HG03457 (cell line): ENCODE data around the gene IL1B.
"Not testable (repeated sequence)": the region's sequence is repeated elsewhere in the genome, so short reads cannot be mapped to it uniquely, and the experiment has no call there.

Experiments
- ATAC-seq: cut with Tn5 transposase; IDR thresholded peaks from one replicate; pipeline ENCODE4 v1.9.1; 2021; ENCODE audit warnings: moderate number of reproducible peaks; ENCODE audit not compliant: unreplicated experiment

IL1B gene

DNA sequence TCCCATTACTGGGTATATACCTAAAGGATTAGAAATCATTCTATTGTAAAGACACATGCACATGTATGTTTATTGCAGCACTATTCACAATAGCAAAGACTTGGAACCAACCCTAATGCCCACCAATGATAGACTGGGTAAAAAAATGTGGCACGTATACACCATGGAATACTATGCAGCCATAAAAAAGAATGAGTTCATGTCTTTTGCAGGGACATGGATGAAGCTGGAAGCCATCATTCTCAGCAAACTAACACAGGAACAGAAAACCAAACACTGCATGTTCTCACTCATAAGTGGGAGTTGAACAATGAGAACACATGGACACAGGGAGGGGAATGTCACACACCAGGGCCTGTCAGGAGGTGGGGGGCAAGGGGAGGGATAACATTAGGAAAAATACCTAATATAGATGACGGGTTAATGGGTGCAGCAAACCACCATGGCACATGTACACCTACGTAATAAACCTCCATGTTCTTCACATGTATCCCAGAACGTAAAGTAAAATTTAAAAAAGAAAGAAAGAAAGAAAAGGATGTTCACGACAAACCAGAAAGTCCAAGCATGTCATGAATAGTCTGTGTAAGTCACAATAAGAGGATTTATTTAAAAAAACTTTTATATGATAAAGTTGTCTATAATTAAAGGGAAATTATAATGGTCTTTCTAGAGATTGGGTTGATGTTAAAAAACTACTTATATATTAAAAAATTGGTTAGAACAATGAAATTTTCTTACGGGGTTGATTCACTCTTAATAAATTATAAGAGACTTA lies 23.0 kb upstream of the IL1B start:
- ATAC-seq, result not testable (repeated sequence)

DNA sequence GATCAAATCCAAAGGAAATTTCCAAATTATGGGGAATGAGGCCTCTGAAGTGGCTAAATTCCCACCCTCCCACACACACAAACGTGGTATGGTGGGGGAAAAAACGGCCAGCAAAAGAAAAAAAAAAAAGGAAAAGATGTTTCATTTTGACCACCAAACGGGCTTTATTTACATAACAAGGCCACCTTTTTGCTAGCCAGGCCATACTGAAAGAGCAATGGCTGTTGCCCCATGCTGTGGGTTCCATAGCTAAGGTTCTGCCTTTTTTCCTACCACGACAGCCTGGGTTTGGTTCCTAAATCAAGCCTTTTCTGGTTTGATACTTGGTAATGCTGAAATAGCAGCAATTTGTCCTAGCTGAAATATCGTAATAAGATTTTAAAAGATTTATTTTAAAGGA lies 14.0 kb upstream of the IL1B start:
- ATAC-seq, result no peak

DNA sequence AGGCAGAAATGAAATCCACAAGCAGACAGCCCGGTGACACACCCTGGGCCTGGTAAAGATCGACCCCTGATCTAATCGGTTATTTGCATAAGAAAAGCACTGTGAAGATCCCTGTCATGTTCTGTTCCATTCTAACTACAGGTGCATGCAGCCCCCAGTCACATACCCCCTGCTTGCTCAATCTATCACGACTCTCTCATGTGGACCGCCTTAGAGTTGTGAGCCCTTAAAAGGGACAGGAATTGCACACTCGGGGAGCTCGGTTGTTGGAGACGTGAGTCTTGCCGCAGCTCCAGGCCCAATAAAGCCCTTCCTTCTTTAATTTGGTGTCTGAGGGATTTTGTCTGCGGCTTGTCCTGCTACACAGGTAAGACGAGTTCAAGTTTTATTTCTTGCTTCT lies 13.4 kb upstream of the IL1B start:
- ATAC-seq, result no peak

DNA sequence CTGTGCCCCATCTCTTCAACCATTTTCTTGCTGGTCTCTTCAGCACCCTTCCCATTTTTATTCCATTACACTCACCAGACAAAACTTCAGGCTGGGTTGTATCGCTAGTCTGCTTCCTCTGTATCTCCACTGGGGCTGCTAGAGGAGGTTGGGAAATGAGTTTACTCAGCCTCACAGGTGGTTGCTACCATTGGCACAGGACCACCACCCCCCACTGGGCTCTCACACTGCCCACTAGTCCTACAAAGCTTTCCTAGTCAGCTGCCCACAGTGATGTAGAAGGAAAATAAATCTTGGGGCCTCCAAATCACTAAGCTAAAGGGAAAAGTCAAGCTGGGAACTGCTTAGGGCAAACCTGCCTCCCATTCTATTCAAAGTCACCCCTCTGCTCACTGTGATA lies 12.3 kb upstream of the IL1B start:
- no peak for ATAC-seq

DNA sequence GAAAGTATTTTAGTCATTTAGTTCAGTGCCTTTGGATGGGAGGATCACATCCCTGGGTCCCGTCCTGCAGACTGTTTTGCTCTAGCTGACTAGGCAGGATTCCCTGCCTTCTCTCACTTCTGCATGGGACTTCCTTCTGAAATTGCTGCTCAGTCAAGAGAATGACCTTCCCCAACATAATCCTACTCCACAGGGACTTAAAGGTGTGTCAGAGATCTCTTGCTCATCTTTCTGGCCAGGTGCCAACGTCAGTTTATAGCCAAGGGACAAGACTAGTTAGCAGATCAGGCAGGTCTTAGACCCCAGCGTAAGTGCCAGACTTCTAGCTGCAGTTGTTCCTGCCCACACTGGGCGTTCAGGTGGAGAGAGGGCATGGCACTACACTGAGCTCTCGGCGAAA lies 9.5 kb upstream of the IL1B start:
- ATAC-seq, result no peak

DNA sequence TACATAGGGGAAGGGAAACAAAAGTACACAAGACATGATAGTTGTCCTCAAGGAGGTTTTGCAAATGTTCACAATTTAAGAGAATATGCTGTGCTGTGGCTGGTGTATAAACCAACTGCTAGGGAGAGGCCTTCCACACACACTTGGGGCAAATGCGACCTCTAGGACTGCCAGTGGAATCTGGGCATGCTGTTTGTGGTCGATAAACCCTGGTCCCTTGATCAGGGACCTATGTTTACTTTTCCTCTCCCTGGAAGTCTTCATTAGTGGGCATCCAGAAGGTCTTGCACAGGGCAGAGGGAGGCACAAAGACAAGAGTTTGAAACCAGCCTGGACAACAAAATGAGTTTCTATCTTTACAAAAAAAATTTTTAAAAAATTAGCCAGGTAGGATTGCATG lies 7.3 kb upstream of the IL1B start:
- no peak for ATAC-seq

DNA sequence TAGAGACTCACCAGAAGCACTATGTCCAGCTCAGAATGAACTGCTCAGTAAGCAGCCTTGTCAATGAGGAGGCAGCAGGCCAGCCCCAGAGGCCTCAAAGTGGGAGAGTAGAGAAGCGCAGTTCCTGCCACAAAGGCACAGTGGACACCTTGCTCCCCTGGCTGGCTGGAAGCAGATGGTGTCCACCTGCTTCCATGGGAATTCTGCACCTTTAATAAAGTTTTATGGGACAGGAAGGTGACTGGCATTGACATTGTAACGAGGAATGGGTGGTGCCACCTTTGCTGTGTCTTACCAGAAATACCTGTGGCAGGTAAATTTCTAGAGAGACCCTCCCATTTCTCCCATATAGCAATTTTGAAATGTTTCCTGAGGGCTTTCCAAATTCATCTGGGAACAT lies 6.7 kb upstream of the IL1B start:
- no peak for ATAC-seq

DNA sequence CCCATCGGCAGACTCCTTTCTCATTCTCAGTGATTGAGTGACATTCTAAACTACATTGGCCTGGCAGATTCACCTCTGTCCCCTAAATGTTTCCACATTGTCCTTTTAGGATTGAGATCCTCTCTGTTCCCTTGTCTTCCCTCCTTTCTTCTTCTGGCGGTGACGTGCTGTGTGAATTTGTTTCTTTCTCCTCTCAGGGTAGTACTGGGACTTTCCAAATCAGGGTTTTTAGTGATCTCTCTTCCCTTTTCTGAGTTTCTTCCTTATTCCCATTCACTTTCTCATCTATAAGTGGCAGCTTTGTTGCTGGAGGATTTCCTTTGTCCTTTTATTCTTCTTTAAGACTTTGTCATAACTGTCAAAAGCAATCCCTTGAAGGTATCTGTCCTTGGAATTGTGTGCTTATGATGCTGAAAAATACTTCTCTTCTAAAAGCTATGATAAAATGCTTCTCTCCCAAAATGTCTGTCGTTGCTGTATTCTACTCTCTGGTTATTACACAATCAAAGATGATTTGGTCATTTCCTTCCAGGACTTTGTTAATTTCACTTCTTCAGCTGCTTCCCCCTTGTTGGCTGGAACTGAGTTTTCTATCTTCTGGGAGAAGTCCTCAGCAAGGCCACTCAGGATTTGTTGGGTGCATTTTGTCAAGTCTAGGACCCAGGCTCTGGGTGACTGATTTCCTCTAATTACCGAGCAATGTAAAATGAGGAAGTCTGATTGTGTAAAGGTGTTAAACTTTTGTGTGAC lies 4.9 kb upstream of the IL1B start:
- no peak for ATAC-seq

DNA sequence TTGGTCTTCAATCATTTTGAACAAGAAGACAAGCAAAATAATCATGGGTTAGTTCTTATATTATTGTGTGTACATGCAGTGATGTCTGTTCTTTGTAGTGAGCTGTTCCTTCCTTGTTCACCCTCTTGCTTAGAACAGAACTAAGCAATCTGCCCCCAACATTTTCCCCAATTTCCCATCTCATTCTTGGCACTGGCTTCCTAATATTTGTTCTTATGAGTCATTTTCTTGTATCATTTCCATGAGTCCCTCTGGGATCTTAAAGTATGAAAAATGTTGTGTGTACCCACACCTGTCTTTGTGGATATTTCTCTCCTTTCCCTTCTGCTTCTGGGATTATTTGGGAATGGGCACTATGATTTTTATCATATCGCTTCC lies 3.5 kb upstream of the IL1B start:
- no peak for ATAC-seq

DNA sequence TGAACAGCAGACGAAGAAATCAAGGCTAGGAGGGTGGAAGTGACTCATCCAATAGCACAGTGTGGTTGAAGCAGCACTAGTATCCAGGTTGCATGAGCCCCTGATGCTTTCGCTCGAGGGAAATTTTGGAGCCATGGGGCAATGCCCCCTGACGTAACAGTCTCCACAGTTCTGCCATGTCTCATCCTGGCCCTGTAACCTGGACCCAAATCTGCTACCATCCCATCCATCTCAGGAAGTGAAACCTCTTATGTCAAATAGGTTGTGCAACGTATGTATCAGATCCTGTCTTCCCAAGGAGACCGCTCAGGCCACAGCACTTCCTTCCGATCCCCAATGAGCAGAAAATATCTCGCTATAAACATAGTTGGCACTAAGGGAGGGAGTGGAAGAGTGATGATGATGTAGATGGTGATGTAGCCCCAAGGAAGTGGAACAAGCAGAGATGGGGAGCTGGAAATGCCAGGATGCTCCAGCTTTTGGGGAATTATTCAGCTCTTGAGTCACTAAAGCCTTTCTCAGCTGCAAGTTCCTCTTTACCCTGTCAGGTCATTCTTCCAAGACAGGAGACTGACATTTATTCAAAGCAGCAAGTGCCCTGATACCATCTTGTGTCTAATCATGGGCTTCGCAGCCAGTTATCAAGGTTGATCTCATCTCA lies 3.0 kb upstream of the IL1B start:
- ATAC-seq, result no peak

DNA sequence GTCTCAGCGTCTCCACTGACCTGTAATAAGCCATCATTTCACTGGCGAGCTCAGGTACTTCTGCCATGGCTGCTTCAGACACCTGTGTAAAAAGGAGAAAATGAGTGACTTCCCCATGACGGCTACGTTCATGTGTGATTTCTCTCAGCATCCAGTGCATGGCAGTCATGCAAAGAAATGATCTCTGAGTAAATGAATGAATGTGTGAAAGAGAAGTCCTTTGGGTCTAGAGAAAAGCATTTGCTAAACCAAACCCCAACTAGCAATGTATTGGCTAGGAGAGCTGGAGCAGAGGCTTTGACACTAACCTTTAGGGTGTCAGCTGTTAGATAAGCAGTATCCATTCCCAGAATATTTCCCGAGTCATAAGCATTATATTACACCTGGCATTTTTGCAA lies 417 bp downstream of the IL1B start:
- ATAC-seq, result no peak

DNA sequence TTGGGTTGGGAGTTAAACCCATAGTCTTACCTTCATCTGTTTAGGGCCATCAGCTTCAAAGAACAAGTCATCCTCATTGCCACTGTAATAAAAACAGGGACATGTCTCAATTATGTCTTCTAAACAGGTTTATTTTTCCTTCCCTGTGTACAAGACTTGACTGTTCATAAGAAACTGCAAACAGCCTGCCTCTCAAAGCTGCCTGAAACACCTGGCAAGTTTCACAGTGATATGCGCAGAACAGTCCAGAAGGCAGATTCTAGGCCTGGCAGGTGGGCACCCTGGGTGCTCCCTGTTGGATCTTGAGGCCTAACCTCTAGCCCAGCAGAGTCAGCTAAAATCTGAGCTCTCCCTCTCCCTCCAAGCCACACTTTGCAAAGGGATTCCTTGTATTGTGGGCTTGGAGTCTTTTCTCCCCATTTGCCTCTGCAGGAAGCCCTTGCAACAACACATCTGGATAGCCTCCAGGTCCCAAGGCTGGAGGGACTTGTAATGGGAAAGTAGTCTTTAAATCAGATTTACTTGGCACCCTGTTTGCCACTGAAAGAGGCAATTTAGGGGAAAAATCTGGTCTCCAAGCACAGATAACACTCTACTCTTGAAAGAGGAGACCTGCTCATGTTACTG lies 930 bp downstream of the IL1B start:
- ATAC-seq, result no peak

DNA sequence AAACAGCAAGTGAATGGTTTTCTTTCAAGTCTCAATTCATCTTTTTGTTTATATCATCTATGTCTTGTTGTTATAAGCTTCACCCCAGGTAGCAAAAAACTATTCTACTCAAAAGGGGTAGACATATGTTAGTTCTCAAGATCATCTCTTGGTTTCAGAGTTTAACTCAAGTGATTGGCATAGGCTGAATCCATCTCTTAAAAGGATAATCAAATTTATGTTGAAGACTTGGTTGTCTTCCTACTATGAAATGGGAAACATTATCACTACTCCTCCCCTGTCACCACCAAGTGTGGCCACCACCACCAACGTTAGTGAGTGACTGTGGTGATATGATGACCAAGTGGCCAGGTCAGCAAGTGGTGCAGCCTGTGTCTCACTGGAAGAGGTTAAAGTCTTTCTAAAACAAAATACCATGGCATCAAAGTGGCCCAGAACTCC lies 1.5 kb downstream of the IL1B start:
- ATAC-seq, result no peak

DNA sequence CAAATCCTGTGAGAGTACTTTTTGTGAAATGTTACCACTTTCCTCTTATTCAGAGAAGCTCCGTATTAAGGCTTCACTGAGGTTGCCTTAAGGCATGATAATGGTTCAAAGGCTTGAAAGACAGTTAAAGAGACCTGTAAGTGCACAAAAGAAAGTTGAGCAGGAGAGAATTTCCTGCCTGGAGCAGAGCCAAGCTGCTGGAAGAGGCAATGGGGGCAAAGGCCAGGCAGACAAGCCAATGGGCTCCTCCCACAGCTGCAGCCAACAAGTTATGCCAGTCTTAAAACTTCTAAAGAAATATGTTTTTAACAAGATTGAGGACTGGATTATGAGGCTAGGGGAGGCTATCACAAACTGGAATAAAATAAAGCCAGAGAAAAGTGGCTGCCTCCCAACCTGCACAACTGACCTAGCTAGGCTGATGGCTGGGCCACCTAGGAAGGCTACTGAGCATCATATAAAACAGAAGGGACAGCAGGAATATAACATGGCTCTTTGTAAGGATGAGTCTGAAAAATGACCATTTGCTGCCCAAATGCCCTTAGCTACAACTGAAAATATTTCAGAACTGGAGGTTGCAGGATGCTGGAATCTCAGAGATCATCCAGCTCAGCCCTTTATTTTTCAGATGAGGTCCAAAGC lies 2.1 kb downstream of the IL1B start:
- ATAC-seq, result no peak

DNA sequence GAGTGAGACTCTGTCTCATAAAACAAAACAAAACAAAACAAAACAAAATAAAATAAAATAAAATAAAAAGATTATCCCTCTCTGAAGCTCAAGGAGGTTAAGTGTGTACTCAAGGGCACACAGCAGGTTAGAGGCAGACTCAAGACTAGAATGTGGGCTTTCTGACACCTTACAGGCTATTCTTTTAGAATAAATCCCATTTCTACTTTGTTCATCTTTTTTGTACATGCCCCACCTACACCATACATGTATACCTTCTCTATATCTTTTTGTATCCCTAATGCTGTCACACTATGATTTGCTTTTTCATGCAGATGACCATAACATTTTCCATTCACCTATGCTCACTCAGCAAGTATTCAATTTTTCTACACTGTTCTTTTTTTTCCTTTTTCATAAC lies 2.6 kb downstream of the IL1B start:
- no peak for ATAC-seq

DNA sequence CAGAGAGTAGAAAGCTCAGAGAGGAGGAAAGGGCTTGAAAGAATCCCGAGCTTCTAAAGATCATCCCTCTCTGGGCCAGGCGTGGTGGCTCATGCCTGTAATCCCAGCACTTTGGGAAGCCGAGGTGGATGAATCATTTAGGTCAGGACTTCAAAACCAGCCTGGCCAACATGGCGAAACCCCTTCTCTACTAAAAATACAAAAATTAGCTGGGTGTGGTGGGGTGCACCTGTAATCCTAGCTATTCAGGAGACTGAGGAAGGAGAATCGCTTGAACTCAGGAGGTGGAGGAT lies 3.0 kb downstream of the IL1B start:
- ATAC-seq, result not testable (repeated sequence)

DNA sequence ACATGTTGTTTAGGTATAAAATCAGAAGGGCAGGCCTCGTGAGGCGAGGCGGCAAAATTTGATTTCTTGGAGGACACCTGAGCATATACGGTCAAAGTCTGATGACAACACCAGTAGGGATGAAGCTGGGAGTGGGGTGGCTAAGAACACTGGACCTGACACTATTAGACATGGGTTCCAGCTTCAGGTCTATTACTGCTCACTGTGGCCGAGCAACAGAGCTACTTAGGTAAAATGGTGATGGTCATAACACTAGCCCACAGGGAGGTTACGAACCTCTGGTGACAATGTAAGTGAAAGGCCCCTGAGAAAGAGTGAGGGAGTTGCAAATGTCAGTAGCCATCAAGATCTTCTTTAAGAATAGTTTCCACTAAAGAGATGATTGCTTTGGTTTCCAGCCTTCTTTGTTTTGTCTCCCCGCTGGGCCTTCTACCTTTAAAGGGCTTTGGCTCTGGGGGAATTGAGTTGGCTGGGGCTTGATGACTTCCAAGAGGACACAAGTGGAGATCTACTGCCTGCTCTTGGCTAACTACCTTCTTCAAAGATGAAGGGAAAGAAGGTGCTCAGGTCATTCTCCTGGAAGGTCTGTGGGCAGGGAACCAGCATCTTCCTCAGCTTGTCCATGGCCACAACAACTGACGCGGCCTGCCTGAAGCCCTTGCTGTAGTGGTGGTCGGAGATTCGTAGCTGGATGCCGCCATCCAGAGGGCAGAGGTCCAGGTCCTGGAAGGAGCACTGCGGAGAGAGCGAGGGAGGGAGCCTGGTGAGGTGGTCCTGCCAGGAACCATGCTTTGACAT lies 3.5 kb downstream of the IL1B start:
- ATAC-seq, result no peak

DNA sequence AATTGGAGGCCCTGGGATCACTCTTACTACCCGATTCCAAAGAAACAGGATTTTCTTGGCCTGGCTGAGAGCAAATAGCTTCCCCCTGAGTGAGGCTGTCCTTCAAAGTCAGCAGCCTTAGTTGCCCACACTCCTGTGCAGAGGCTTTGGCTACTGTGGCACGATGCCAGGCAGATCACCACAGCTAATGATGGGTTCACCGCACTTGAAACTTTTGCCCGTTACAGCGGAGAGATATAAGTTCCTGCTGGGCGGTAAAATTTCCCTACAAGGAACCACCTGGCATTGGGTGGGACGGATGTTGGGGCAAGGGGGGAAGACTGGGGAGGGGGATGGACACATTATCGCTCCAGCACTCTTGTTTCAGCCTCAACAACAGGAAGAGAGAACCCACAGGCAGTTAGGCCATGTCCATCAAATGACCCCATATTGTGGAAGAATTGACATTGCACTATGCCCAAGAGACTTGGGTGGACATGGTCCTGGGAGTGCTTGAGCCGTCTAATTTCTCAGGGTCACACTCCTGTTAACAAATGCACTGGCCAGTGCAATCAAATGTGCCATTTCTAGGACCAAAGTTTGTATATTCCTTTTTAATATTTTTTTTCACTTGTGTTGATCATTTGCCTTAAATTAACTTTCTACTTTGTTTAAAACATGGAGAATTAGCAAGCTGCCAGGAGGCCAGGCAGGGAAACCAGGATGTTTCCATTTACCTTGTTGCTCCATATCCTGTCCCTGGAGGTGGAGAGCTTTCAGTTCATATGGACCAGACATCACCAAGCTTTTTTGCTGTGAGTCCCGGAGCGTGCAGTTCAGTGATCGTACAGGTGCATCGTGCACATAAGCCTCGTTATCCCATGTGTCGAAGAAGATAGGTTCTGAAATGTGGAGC lies 4.4 kb downstream of the IL1B start:
- no peak for ATAC-seq

DNA sequence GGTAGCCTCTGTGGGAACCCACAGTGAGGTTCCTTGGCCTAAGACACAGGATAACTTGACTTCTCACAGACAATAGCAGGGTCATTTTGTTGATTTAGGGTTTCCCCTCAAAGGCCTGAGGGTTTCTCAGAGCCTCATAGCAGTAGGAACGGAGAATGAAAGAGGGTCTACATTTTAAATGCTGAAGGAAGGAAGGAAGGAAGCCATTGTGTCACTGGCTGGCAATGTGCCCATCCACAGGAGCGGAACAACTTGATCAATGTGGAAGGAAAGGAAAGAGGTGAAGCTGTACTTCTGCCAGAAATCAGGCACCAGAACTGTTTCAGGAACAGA lies 5.1 kb downstream of the IL1B start:
- no peak for ATAC-seq
